ENCODE measurements around the gene IGSF1. TPM values are rescaled to one million over a fixed set of nuclear protein-coding genes. Genes with fewer than 3 reads are reported as not detected.

Gene IGSF1
- total RNA-seq, 1 donor from 2014 or later, result 8.9 TPM

- no peak for DNase-seq (ENCODE audit: low spot score in 2 of 2, unreplicated experiment in 2 of 2)
- H3K4me3 Mint-ChIP-seq, result no peak overlapping the region
- peaks cover 2% of the 10 kb centered on the region for H3K27me3 Mint-ChIP-seq (ENCODE audit: low read depth)
- no peaks in the 10 kb centered on the region for H3K9me3 Mint-ChIP-seq
- no peaks in the 10 kb centered on the region for H3K36me3 Mint-ChIP-seq
- H3K4me1 Mint-ChIP-seq, result no peaks in the 10 kb centered on the region
- TF ChIP-seq, protein P1, sequence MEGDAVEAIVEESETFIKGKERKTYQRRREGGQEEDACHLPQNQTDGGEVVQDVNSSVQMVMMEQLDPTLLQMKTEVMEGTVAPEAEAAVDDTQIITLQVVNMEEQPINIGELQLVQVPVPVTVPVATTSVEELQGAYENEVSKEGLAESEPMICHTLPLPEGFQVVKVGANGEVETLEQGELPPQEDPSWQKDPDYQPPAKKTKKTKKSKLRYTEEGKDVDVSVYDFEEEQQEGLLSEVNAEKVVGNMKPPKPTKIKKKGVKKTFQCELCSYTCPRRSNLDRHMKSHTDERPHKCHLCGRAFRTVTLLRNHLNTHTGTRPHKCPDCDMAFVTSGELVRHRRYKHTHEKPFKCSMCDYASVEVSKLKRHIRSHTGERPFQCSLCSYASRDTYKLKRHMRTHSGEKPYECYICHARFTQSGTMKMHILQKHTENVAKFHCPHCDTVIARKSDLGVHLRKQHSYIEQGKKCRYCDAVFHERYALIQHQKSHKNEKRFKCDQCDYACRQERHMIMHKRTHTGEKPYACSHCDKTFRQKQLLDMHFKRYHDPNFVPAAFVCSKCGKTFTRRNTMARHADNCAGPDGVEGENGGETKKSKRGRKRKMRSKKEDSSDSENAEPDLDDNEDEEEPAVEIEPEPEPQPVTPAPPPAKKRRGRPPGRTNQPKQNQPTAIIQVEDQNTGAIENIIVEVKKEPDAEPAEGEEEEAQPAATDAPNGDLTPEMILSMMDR (IDR thresholded peaks at IDR 0.05; ENCODE audit: unreplicated experiment), result no peak
- H3K27ac Mint-ChIP-seq, result no peak overlapping the region
Measured at GRCh38 chrX:131301155-131301554, 12.0 kb upstream of the IGSF1 start.

- no peak overlapping the region for H3K4me3 Mint-ChIP-seq
- H3K4me1 Mint-ChIP-seq, result peaks cover under 1% of the 10 kb centered on the region
- DNase-seq (ENCODE audit: low spot score in 2 of 2, unreplicated experiment in 2 of 2), result no peak
- no peak overlapping the region for H3K27ac Mint-ChIP-seq
- peaks cover 2% of the 10 kb centered on the region for H3K27me3 Mint-ChIP-seq (ENCODE audit: low read depth)
- H3K9me3 Mint-ChIP-seq, result no peaks in the 10 kb centered on the region
- no peaks in the 10 kb centered on the region for H3K36me3 Mint-ChIP-seq
- TF ChIP-seq, protein P1 (IDR thresholded peaks at IDR 0.05; ENCODE audit: unreplicated experiment), result no peak
Measured at GRCh38 chrX:131298846-131299245, 9.7 kb upstream of the IGSF1 start.

DNA sequence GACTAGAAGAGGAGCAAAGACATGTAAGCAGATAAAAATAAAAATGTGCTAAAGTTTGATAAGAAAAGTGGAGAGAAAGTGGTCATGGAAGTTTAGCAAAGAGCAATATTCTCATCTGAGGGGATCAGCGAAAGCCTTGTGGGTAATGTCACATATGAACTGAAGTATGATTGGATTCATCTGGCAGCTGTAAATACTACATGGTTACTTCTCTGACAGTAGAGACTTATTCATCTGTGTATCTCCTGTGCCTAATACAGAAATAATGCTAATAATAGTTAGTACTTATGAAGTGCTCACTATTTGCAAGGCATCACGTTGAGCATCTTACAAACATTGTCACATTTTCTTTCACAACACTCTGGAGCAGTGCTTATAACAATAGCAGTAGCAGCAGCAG is 8.9 kb upstream of the IGSF1 start:
- H3K9me3 Mint-ChIP-seq, result no peaks in the 10 kb centered on the region
- H3K36me3 Mint-ChIP-seq, result no peaks in the 10 kb centered on the region
- H3K27me3 Mint-ChIP-seq (ENCODE audit: low read depth), result peaks cover 2% of the 10 kb centered on the region
- DNase-seq (ENCODE audit: low spot score in 2 of 2, unreplicated experiment in 2 of 2), result no peak
- TF ChIP-seq, protein P1 (IDR thresholded peaks at IDR 0.05; ENCODE audit: unreplicated experiment), result no peak
- H3K4me1 Mint-ChIP-seq, result peaks cover 2% of the 10 kb centered on the region
- H3K27ac Mint-ChIP-seq, result no peak overlapping the region
- H3K4me3 Mint-ChIP-seq, result no peak overlapping the region

- peak overlapping the region; percentile 77 for H3K4me3 Mint-ChIP-seq
- peaks cover 12% of the 10 kb centered on the region for H3K4me1 Mint-ChIP-seq
- no peaks in the 10 kb centered on the region for H3K36me3 Mint-ChIP-seq
- no peak overlapping the region for H3K27ac Mint-ChIP-seq
- TF ChIP-seq, protein P1 (IDR thresholded peaks at IDR 0.05; ENCODE audit: unreplicated experiment), result no peak
- DNase-seq (ENCODE audit: low spot score in 2 of 2, unreplicated experiment in 2 of 2), result no peak
- no peaks in the 10 kb centered on the region for H3K9me3 Mint-ChIP-seq
- H3K27me3 Mint-ChIP-seq (ENCODE audit: low read depth), result no peaks in the 10 kb centered on the region
Measured at GRCh38 chrX:131289527-131289926, 421 bp upstream of the IGSF1 start.

GRCh38 chrX:131288188-131288587 is 918 bp downstream of the IGSF1 start:
- TF ChIP-seq, protein P1 (IDR thresholded peaks at IDR 0.05; ENCODE audit: unreplicated experiment), result no peak
- Mint-ChIP-seq H3K4me1 (peaks cover 10% of the 10 kb centered on the region), H3K36me3 (no peaks in the 10 kb centered on the region), H3K9me3 (no peaks in the 10 kb centered on the region), H3K27ac (no peak overlapping the region), H3K4me3 (peak overlapping the region; percentile 77), H3K27me3 (ENCODE audit: low read depth) (no peaks in the 10 kb centered on the region)
- DNase-seq (ENCODE audit: low spot score in 2 of 2, unreplicated experiment in 2 of 2), result no peak

Data from mesothelial cell of epicardium (in vitro differentiated cells).